ENCODE data around the gene ZNF853. TPM values are rescaled to one million over a fixed set of nuclear protein-coding genes. Genes with fewer than 3 reads are reported as not detected.

ZNF853 gene
- total and polyA plus RNA-seq, 2 donors (not counting 1 experiment from before 2014, with no cell fraction given): 2.5 to 6.3 TPM

GRCh38 chr7:6651851-6652445 lies 36.5 kb downstream of the ZNF853 start:
- WGBS (ENCODE audit: insufficient coverage): 99% methylated on average over 32 of the region's 32 CpGs
- intact Hi-C loops (cut with micrococcal nuclease): no loop called here
- ChIA-PET CTCF (no interaction called here), POLR2A (no interaction called here)
- Histone ChIP-seq H4K20me1 (ENCODE audit: control insufficient read depth, insufficient read depth, low read length, poor library complexity, severe bottlenecking) (peaks cover 44% of the 10 kb centered on the region), H3K36me3 (replicated peaks in 1 of 2; ENCODE audit: control extremely low read depth in 1 of 2, control insufficient read depth in 1 of 2, extremely low read depth in 1 of 2, insufficient read depth in 2 of 2, low read length in 1 of 2) (peaks cover 0 to 50% of the 10 kb centered on the region in 2 experiments), H3K9me3 (ENCODE audit: control extremely low read depth in 1 of 3, control insufficient read depth in 2 of 3, insufficient read depth in 1 of 3, low read length in 2 of 3) (peaks cover 0 to 24% (median 0%) of the 10 kb centered on the region in 3 donors), H3K4me1 (ENCODE audit: control insufficient read depth in 2 of 2, insufficient read depth in 2 of 2, low read length in 2 of 2) (no peaks in the 10 kb centered on the region), H3K79me2 (ENCODE audit: control insufficient read depth, insufficient read depth, low read length) (peaks cover 20% of the 10 kb centered on the region), H3K4me2 (replicated peaks; ENCODE audit: low read depth, low read length, poor library complexity, severe bottlenecking) (no peak overlapping the region), H3K27ac (ENCODE audit: low read length in 2 of 2) (no peak overlapping the region), H3K27me3 (replicated peaks in 1 of 4; ENCODE audit: control extremely low read depth in 1 of 4, control insufficient read depth in 3 of 4, insufficient read depth in 4 of 4, low read length in 3 of 4) (no peaks in the 10 kb centered on the region), H3K4me3 (ENCODE audit: control extremely low read depth in 1 of 5, extremely low read depth in 1 of 5, insufficient read depth in 1 of 5, low read depth in 2 of 5, low read length in 4 of 5) (no peak overlapping the region), H2AFZ (ENCODE audit: insufficient read depth, low read depth, low read length, poor library complexity, severe bottlenecking) (no peak overlapping the region), H3K9ac (ENCODE audit: low read length) (no peak overlapping the region)
- Mint-ChIP-seq H3K4me3 (no peak overlapping the region), H3K27ac (no peak overlapping the region), H3K27me3 (no peaks in the 10 kb centered on the region), H3K4me1 (no peaks in the 10 kb centered on the region), H3K9me3 (ENCODE audit: insufficient read depth) (no peaks in the 10 kb centered on the region)
- TF ChIP-seq EZH2 (IDR thresholded peaks at IDR 0.05; ENCODE audit: borderline replicate concordance, insufficient read depth, low read depth, low read length, poor library complexity, severe bottlenecking) (no peak), CTCF (IDR thresholded peaks at IDR 0.05) (no peak)
- DNase-seq (no peak), ATAC-seq (ENCODE audit: low read depth) (no peak)

GRCh38 chr7:6652446-6653011 lies 37.1 kb downstream of the ZNF853 start:
- ChIA-PET CTCF (no interaction called here), POLR2A (no interaction called here)
- H3K4me3 ChIP-seq (ENCODE audit: control extremely low read depth in 1 of 5, extremely low read depth in 1 of 5, insufficient read depth in 1 of 5, low read depth in 2 of 5, low read length in 4 of 5): no peak overlapping the region
- Mint-ChIP-seq H3K9me3 (ENCODE audit: insufficient read depth) (no peaks in the 10 kb centered on the region), H3K4me3 (no peak overlapping the region), H3K27me3 (no peaks in the 10 kb centered on the region), H3K27ac (no peak overlapping the region), H3K4me1 (no peaks in the 10 kb centered on the region)
- no peak overlapping the region for H3K27ac ChIP-seq (ENCODE audit: low read length in 2 of 2)
- TF ChIP-seq CTCF (IDR thresholded peaks at IDR 0.05): no peak
- TF ChIP-seq EZH2 (IDR thresholded peaks at IDR 0.05; ENCODE audit: borderline replicate concordance, insufficient read depth, low read depth, low read length, poor library complexity, severe bottlenecking): no peak
- H3K9me3 ChIP-seq (ENCODE audit: control extremely low read depth in 1 of 3, control insufficient read depth in 2 of 3, insufficient read depth in 1 of 3, low read length in 2 of 3): peaks cover 0 to 24% (median 0%) of the 10 kb centered on the region in 3 donors
- no peak for DNase-seq
- no peak overlapping the region for H3K4me2 ChIP-seq (replicated peaks; ENCODE audit: low read depth, low read length, poor library complexity, severe bottlenecking)
- H3K79me2 ChIP-seq (ENCODE audit: control insufficient read depth, insufficient read depth, low read length): peaks cover 20% of the 10 kb centered on the region
- peaks cover 38% of the 10 kb centered on the region for H4K20me1 ChIP-seq (ENCODE audit: control insufficient read depth, insufficient read depth, low read length, poor library complexity, severe bottlenecking)
- intact Hi-C loops (cut with micrococcal nuclease): no loop called here
- no peak for ATAC-seq (ENCODE audit: low read depth)
- WGBS (ENCODE audit: insufficient coverage): 98% methylated on average over 75 of the region's 75 CpGs
- H3K36me3 ChIP-seq (replicated peaks in 1 of 2; ENCODE audit: control extremely low read depth in 1 of 2, control insufficient read depth in 1 of 2, extremely low read depth in 1 of 2, insufficient read depth in 2 of 2, low read length in 1 of 2): peaks cover 0 to 46% of the 10 kb centered on the region in 2 experiments
- no peaks in the 10 kb centered on the region for H3K27me3 ChIP-seq (replicated peaks in 1 of 4; ENCODE audit: control extremely low read depth in 1 of 4, control insufficient read depth in 3 of 4, insufficient read depth in 4 of 4, low read length in 3 of 4)
- no peak overlapping the region for H2AFZ ChIP-seq (ENCODE audit: insufficient read depth, low read depth, low read length, poor library complexity, severe bottlenecking)
- no peaks in the 10 kb centered on the region for H3K4me1 ChIP-seq (ENCODE audit: control insufficient read depth in 2 of 2, insufficient read depth in 2 of 2, low read length in 2 of 2)
- H3K9ac ChIP-seq (ENCODE audit: low read length): no peak overlapping the region

Data from B cell (primary cell).